Activated CD4-positive, alpha-beta T cell treated with anti-CD3 and anti-CD28 coated beads for 24 hours (primary cell): Measurements from ENCODE around the gene TRABD2A.
"Not testable (repeated sequence)": the region's sequence is repeated elsewhere in the genome, so short reads cannot be mapped to it uniquely, and the experiment has no call there.

Experiments
- DNase-seq, 2 donors: peaks; one replicate each; pipeline ENCODE4 v3.0.0-alpha.2; 2020; ENCODE audit warnings: low read depth in 2 of 2

TRABD2A gene

DNA sequence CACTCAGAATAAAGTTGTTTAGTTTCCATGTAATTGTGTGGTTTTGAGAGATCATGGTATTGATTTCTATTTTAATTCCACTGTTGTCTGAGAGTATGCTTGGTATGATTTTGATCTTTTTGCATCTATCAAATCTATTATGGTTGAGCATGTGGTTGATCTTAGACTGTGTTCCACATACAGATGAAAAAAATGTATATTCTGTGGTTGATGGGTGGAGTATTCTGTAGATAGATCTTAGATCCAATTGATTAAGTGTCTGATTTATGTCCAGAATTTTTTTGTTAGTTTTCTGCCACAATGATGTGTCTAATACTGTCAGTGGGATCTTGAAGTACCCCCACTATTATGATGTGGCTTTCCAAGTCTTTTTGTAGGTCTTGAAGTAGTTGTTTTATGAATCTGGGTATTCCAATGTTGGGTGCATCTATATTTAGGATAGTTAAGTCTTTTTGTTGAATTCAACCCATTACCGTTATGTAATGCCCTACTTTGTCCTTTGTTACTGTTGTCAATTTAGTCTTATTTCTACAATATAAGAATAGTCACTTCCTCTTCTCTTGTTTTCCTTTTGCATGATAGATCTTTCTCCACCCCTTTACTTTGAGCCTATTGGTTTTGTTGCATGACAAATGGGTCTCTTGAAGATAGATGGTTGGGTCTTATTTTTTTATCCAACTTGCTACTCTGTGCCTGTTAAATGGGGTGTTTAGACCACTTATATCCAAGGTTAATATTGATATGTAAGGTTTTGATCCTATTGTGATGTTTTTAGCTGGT, 101.8 kb downstream of the TRABD2A start:
- no peak for DNase-seq

DNA sequence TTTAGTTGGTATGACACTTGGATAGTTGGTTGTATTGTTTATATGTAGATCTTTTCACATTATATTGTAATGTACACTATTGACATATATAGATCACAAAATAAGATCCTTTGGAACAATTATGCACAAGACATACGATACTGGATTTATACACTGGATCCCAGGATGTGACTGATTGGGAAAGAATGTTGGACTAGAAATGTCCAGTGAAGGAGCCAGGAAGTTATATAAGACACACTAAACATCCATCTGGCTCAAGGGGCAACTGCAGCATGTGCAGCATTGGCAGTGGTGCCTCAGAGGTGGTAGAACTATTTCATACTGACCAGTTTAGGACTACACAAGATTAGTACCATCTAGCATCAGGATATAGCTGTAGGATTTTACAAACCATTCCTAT, 104.9 kb downstream of the TRABD2A start:
- no peak for DNase-seq

DNA sequence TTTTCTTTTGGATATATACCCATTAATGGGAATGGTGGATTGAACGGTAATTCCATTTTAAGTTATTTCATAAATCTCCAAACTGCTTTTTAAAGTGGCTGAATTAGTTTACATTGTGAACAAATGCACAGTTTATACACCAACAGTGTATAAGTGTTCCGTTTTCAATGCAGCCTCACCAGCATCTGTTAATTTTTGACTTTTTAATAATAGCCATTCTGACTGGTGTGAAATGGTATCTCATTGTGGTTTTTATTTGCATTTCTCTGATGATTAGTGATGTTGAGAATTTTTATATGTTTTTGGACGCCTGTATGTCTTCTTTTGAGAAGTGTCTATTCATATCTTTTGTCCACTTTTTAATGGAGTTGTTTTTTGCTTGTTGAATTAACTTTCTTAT, 107.3 kb downstream of the TRABD2A start:
- DNase-seq: not testable (repeated sequence)
